ENCODE measurements around the gene ANP32E. TPM values are rescaled to one million over a fixed set of nuclear protein-coding genes. Genes with fewer than 3 reads are reported as not detected.

Gene ANP32E
- polyA plus RNA-seq, 1 donor (not counting 4 experiments of a cell fraction or from before 2014, with no cell fraction given): 18.9 TPM

- H3K36me3 ChIP-seq (ENCODE audit: control insufficient read depth in 2 of 2, extremely low read depth in 1 of 2, insufficient read depth in 2 of 2, low read length in 2 of 2): peaks cover 16 to 29% of the 10 kb centered on the region in 2 experiments
- H3K9me3 ChIP-seq (ENCODE audit: control insufficient read depth, low read depth, low read length): no peaks in the 10 kb centered on the region
- dilution Hi-C loops (cut with MboI; ENCODE audit: extremely low pct_ligation_motif_present, low sequenced_read_pairs): no loop called here
- H3K4me3 ChIP-seq (ENCODE audit: control insufficient read depth in 2 of 3, extremely low read depth in 1 of 3, insufficient read depth in 2 of 3, low read depth in 1 of 3, low read length in 3 of 3): no peak overlapping the region
- H3K4me2 ChIP-seq (ENCODE audit: control insufficient read depth, extremely low read depth, insufficient read depth, low read depth, low read length): no peak overlapping the region
- no peaks in the 10 kb centered on the region for H4K20me1 ChIP-seq (ENCODE audit: control insufficient read depth, extremely low read depth, insufficient read depth, low read length)
- peaks cover 2% of the 10 kb centered on the region for H3K9me1 ChIP-seq (ENCODE audit: control insufficient read depth, extremely low read depth, insufficient read depth, low read length)
- H3K27ac ChIP-seq (ENCODE audit: control insufficient read depth, insufficient read depth, low read length): peak overlapping the region; percentile 63
- no peak for TF ChIP-seq EZH2 (IDR thresholded peaks at IDR 0.05; ENCODE audit: low read length)
- TF ChIP-seq CTCF (optimal IDR thresholded peaks at IDR 0.05 in 1 of 3, IDR thresholded peaks at IDR 0.05 in 1 of 3, conservative IDR thresholded peaks at IDR 0.05 in 1 of 3; ENCODE audit: extremely low read depth in 1 of 3, insufficient read depth in 2 of 3, low read length in 3 of 3): no peak
- DNase-seq (ENCODE audit: low read depth, low spot score): no peak
- peaks cover 49% of the 10 kb centered on the region for H3K4me1 ChIP-seq (ENCODE audit: control insufficient read depth, extremely low read depth, insufficient read depth, low read length)
- peaks cover 25% of the 10 kb centered on the region for H3K79me2 ChIP-seq (ENCODE audit: control insufficient read depth, insufficient read depth, low read length)
- H3K27me3 ChIP-seq (ENCODE audit: control insufficient read depth, extremely low read depth, insufficient read depth, low read length): no peaks in the 10 kb centered on the region
- FAIRE-seq: no peak
- H3K9ac ChIP-seq (ENCODE audit: control insufficient read depth, extremely low read depth, insufficient read depth, low read length): peak overlapping the region; percentile 17
- H2AFZ ChIP-seq (ENCODE audit: control insufficient read depth, low read length): no peak overlapping the region
Measured at GRCh38 chr1:150263549-150263948, 27.6 kb upstream of the ANP32E start.

GRCh38 chr1:150262388-150263320, 26.7 kb upstream of the ANP32E start:
- TF ChIP-seq EZH2 (IDR thresholded peaks at IDR 0.05; ENCODE audit: low read length) (no peak), CTCF (optimal IDR thresholded peaks at IDR 0.05 in 1 of 3, IDR thresholded peaks at IDR 0.05 in 1 of 3, conservative IDR thresholded peaks at IDR 0.05 in 1 of 3; ENCODE audit: extremely low read depth in 1 of 3, insufficient read depth in 2 of 3, low read length in 3 of 3) (peak in 2 of 3 experiments; percentile 2 to 25)
- peak overlapping the region; percentile 17 for H3K9ac ChIP-seq (ENCODE audit: control insufficient read depth, extremely low read depth, insufficient read depth, low read length)
- FAIRE-seq: peak; percentile 5
- no peaks in the 10 kb centered on the region for H3K9me3 ChIP-seq (ENCODE audit: control insufficient read depth, low read depth, low read length)
- H3K9me1 ChIP-seq (ENCODE audit: control insufficient read depth, extremely low read depth, insufficient read depth, low read length): peaks cover 2% of the 10 kb centered on the region
- no peak overlapping the region for H3K4me3 ChIP-seq (ENCODE audit: control insufficient read depth in 2 of 3, extremely low read depth in 1 of 3, insufficient read depth in 2 of 3, low read depth in 1 of 3, low read length in 3 of 3)
- H3K4me1 ChIP-seq (ENCODE audit: control insufficient read depth, extremely low read depth, insufficient read depth, low read length): peaks cover 46% of the 10 kb centered on the region
- no peaks in the 10 kb centered on the region for H3K27me3 ChIP-seq (ENCODE audit: control insufficient read depth, extremely low read depth, insufficient read depth, low read length)
- H2AFZ ChIP-seq (ENCODE audit: control insufficient read depth, low read length): no peak overlapping the region
- H3K79me2 ChIP-seq (ENCODE audit: control insufficient read depth, insufficient read depth, low read length): peaks cover 16% of the 10 kb centered on the region
- H3K4me2 ChIP-seq (ENCODE audit: control insufficient read depth, extremely low read depth, insufficient read depth, low read depth, low read length): peak overlapping the region; percentile 56
- peak overlapping the region; percentile 63 for H3K27ac ChIP-seq (ENCODE audit: control insufficient read depth, insufficient read depth, low read length)
- peaks cover 16 to 29% of the 10 kb centered on the region in 2 experiments for H3K36me3 ChIP-seq (ENCODE audit: control insufficient read depth in 2 of 2, extremely low read depth in 1 of 2, insufficient read depth in 2 of 2, low read length in 2 of 2)
- H4K20me1 ChIP-seq (ENCODE audit: control insufficient read depth, extremely low read depth, insufficient read depth, low read length): no peaks in the 10 kb centered on the region
- no peak for DNase-seq (ENCODE audit: low read depth, low spot score)
- dilution Hi-C loops (cut with MboI; ENCODE audit: extremely low pct_ligation_motif_present, low sequenced_read_pairs): no loop called here

Measured in keratinocyte (primary cell).